ENCODE results near the gene KIFC1.
"Not testable (repeated sequence)": the region's sequence is repeated elsewhere in the genome, so short reads cannot be mapped to it uniquely, and the experiment has no call there.

The KIFC1 gene

GRCh38 chr6:33377171-33377570 lies 14.5 kb upstream of the KIFC1 start:
- no peak overlapping the region for H2BK12ac ChIP-seq (ENCODE audit: low read length in 2 of 2)
- no peaks in the 10 kb centered on the region for H3K9me3 ChIP-seq (ENCODE audit: control insufficient read depth, low read length)
- H3K79me1 ChIP-seq (replicated peaks; ENCODE audit: low read length, poor library complexity, severe bottlenecking) = no peaks in the 10 kb centered on the region
- WGBS = 97% methylated on average over 4 of the region's 4 CpGs
- H4K8ac ChIP-seq (ENCODE audit: low read length) = no peak overlapping the region
- H3K4me3 ChIP-seq (ENCODE audit: insufficient read depth in 1 of 2, low read depth in 1 of 2, low read length in 2 of 2) = peak overlapping the region in 1 of 2 experiments; percentile 64
- H3K36me3 ChIP-seq (ENCODE audit: control insufficient read depth in 1 of 2, insufficient read depth in 2 of 2, low read depth in 1 of 2, low read length in 2 of 2) = no peaks in the 10 kb centered on the region
- H3K4me1 ChIP-seq (ENCODE audit: control insufficient read depth, insufficient read depth, low read depth, low read length) = no peaks in the 10 kb centered on the region
- no peak overlapping the region for H2BK5ac ChIP-seq (ENCODE audit: low read depth, low read length, poor library complexity, severe bottlenecking)
- H2BK120ac ChIP-seq (ENCODE audit: low read depth, low read length) = no peak overlapping the region
- H3K27me3 ChIP-seq (ENCODE audit: control insufficient read depth in 1 of 2, insufficient read depth in 1 of 2, low read length in 2 of 2) = peaks cover 0 to 12% of the 10 kb centered on the region in 2 experiments
- H3K23ac ChIP-seq (ENCODE audit: low read length in 2 of 2) = no peak overlapping the region
- no peak for DNase-seq
- H3K4me2 ChIP-seq (ENCODE audit: low read length, poor library complexity, severe bottlenecking) = no peak overlapping the region
- no peak overlapping the region for H2BK15ac ChIP-seq (ENCODE audit: low read depth, poor library complexity, severe bottlenecking)
- no peak overlapping the region for H3K4ac ChIP-seq (ENCODE audit: low read depth in 1 of 2, low read length in 2 of 2)
- no peak overlapping the region for H2AFZ ChIP-seq (ENCODE audit: low read depth, low read length)
- no peak overlapping the region for H4K91ac ChIP-seq (ENCODE audit: low read length)
- H2AK5ac ChIP-seq (ENCODE audit: low read length, severe bottlenecking) = no peak overlapping the region
- H3K18ac ChIP-seq (ENCODE audit: low read depth in 1 of 2, low read length in 2 of 2) = no peak overlapping the region
- no peak overlapping the region for H3K27ac ChIP-seq (ENCODE audit: low read length, poor library complexity, severe bottlenecking)
- H3K9ac ChIP-seq (ENCODE audit: low read length) = peak overlapping the region; percentile 89
- H3K14ac ChIP-seq (ENCODE audit: low read length in 2 of 2) = no peak overlapping the region

GRCh38 chr6:33379184-33379583 lies 12.4 kb upstream of the KIFC1 start:
- DNase-seq = not testable (repeated sequence)

GRCh38 chr6:33380272-33380981 lies 11.2 kb upstream of the KIFC1 start:
- H2BK12ac ChIP-seq (ENCODE audit: low read length in 2 of 2) = no peak overlapping the region
- H4K91ac ChIP-seq (ENCODE audit: low read length) = peak overlapping the region; percentile 34
- H3K27ac ChIP-seq (ENCODE audit: low read length, poor library complexity, severe bottlenecking) = no peak overlapping the region
- no peak overlapping the region for H3K14ac ChIP-seq (ENCODE audit: low read length in 2 of 2)
- peaks cover 1% of the 10 kb centered on the region for H3K4me1 ChIP-seq (ENCODE audit: control insufficient read depth, insufficient read depth, low read depth, low read length)
- H3K4me3 ChIP-seq (ENCODE audit: insufficient read depth in 1 of 2, low read depth in 1 of 2, low read length in 2 of 2) = no peak overlapping the region
- H3K18ac ChIP-seq (ENCODE audit: low read depth in 1 of 2, low read length in 2 of 2) = no peak overlapping the region
- H3K36me3 ChIP-seq (ENCODE audit: control insufficient read depth in 1 of 2, insufficient read depth in 2 of 2, low read depth in 1 of 2, low read length in 2 of 2) = no peaks in the 10 kb centered on the region
- no peaks in the 10 kb centered on the region for H3K79me1 ChIP-seq (replicated peaks; ENCODE audit: low read length, poor library complexity, severe bottlenecking)
- no peak overlapping the region for H2AK5ac ChIP-seq (ENCODE audit: low read length, severe bottlenecking)
- H4K8ac ChIP-seq (ENCODE audit: low read length) = no peak overlapping the region
- no peak overlapping the region for H2AFZ ChIP-seq (ENCODE audit: low read depth, low read length)
- no peak overlapping the region for H3K4ac ChIP-seq (ENCODE audit: low read depth in 1 of 2, low read length in 2 of 2)
- WGBS = 91% methylated on average over 2 of the region's 2 CpGs
- no peak overlapping the region for H2BK120ac ChIP-seq (ENCODE audit: low read depth, low read length)
- H3K27me3 ChIP-seq (ENCODE audit: control insufficient read depth in 1 of 2, insufficient read depth in 1 of 2, low read length in 2 of 2) = peaks cover 0 to 7% of the 10 kb centered on the region in 2 experiments
- no peak for DNase-seq
- H3K9me3 ChIP-seq (ENCODE audit: control insufficient read depth, low read length) = no peaks in the 10 kb centered on the region
- H2BK5ac ChIP-seq (ENCODE audit: low read depth, low read length, poor library complexity, severe bottlenecking) = no peak overlapping the region
- no peak overlapping the region for H3K23ac ChIP-seq (ENCODE audit: low read length in 2 of 2)
- no peak overlapping the region for H3K9ac ChIP-seq (ENCODE audit: low read length)
- no peak overlapping the region for H3K4me2 ChIP-seq (ENCODE audit: low read length, poor library complexity, severe bottlenecking)
- no peak overlapping the region for H2BK15ac ChIP-seq (ENCODE audit: low read depth, poor library complexity, severe bottlenecking)

More at GRCh38 chr6:33379184-33379583, 12.4 kb upstream of the KIFC1 start:
- H3K4me3 ChIP-seq (ENCODE audit: insufficient read depth in 1 of 2, low read depth in 1 of 2, low read length in 2 of 2); H3K79me1 ChIP-seq (replicated peaks; ENCODE audit: low read length, poor library complexity, severe bottlenecking); H2AK5ac ChIP-seq (ENCODE audit: low read length, severe bottlenecking); H3K36me3 ChIP-seq (ENCODE audit: control insufficient read depth in 1 of 2, insufficient read depth in 2 of 2, low read depth in 1 of 2, low read length in 2 of 2); H3K9me3 ChIP-seq (ENCODE audit: control insufficient read depth, low read length); H3K4me2 ChIP-seq (ENCODE audit: low read length, poor library complexity, severe bottlenecking); H4K91ac ChIP-seq (ENCODE audit: low read length); H3K18ac ChIP-seq (ENCODE audit: low read depth in 1 of 2, low read length in 2 of 2); H3K4me1 ChIP-seq (ENCODE audit: control insufficient read depth, insufficient read depth, low read depth, low read length); H2AFZ ChIP-seq (ENCODE audit: low read depth, low read length); H3K23ac ChIP-seq (ENCODE audit: low read length in 2 of 2); H4K8ac ChIP-seq (ENCODE audit: low read length); H3K27me3 ChIP-seq (ENCODE audit: control insufficient read depth in 1 of 2, insufficient read depth in 1 of 2, low read length in 2 of 2); H3K27ac ChIP-seq (ENCODE audit: low read length, poor library complexity, severe bottlenecking); H3K14ac ChIP-seq (ENCODE audit: low read length in 2 of 2); H3K4ac ChIP-seq (ENCODE audit: low read depth in 1 of 2, low read length in 2 of 2); H2BK5ac ChIP-seq (ENCODE audit: low read depth, low read length, poor library complexity, severe bottlenecking); H2BK15ac ChIP-seq (ENCODE audit: low read depth, poor library complexity, severe bottlenecking); H3K9ac ChIP-seq (ENCODE audit: low read length); H2BK12ac ChIP-seq (ENCODE audit: low read length in 2 of 2); H2BK120ac ChIP-seq (ENCODE audit: low read depth, low read length): not testable (repeated sequence)
- WGBS = 87% methylated on average over 8 of the region's 10 CpGs

- 82% methylated on average over 10 of the region's 10 CpGs for WGBS
- no peak overlapping the region for H3K4ac ChIP-seq (ENCODE audit: low read depth in 1 of 2, low read length in 2 of 2)
- no peak overlapping the region for H2BK5ac ChIP-seq (ENCODE audit: low read depth, low read length, poor library complexity, severe bottlenecking)
Observed at GRCh38 chr6:33383427-33384185, 8.0 kb upstream of the KIFC1 start.

More at GRCh38 chr6:33383427-33384185, 8.0 kb upstream of the KIFC1 start:
- H3K4me2 ChIP-seq (ENCODE audit: low read length, poor library complexity, severe bottlenecking) = no peak overlapping the region
- no peak overlapping the region for H3K18ac ChIP-seq (ENCODE audit: low read depth in 1 of 2, low read length in 2 of 2)
- H2BK15ac ChIP-seq (ENCODE audit: low read depth, poor library complexity, severe bottlenecking) = no peak overlapping the region
- no peaks in the 10 kb centered on the region for H3K36me3 ChIP-seq (ENCODE audit: control insufficient read depth in 1 of 2, insufficient read depth in 2 of 2, low read depth in 1 of 2, low read length in 2 of 2)
- H3K27me3 ChIP-seq (ENCODE audit: control insufficient read depth in 1 of 2, insufficient read depth in 1 of 2, low read length in 2 of 2) = peaks cover 0 to 7% of the 10 kb centered on the region in 2 experiments
- no peaks in the 10 kb centered on the region for H3K79me1 ChIP-seq (replicated peaks; ENCODE audit: low read length, poor library complexity, severe bottlenecking)
- H3K14ac ChIP-seq (ENCODE audit: low read length in 2 of 2) = no peak overlapping the region
- H2AK5ac ChIP-seq (ENCODE audit: low read length, severe bottlenecking) = no peak overlapping the region
- no peak overlapping the region for H4K91ac ChIP-seq (ENCODE audit: low read length)
- no peak overlapping the region for H3K23ac ChIP-seq (ENCODE audit: low read length in 2 of 2)
- no peaks in the 10 kb centered on the region for H3K9me3 ChIP-seq (ENCODE audit: control insufficient read depth, low read length)
- no peak overlapping the region for H3K27ac ChIP-seq (ENCODE audit: low read length, poor library complexity, severe bottlenecking)
- no peak overlapping the region for H2BK120ac ChIP-seq (ENCODE audit: low read depth, low read length)
- peaks cover 1% of the 10 kb centered on the region for H3K4me1 ChIP-seq (ENCODE audit: control insufficient read depth, insufficient read depth, low read depth, low read length)
- H2BK12ac ChIP-seq (ENCODE audit: low read length in 2 of 2) = no peak overlapping the region
- DNase-seq = no peak
- no peak overlapping the region for H2AFZ ChIP-seq (ENCODE audit: low read depth, low read length)
- H3K9ac ChIP-seq (ENCODE audit: low read length) = no peak overlapping the region
- peak overlapping the region; percentile 29 for H4K8ac ChIP-seq (ENCODE audit: low read length)
- no peak overlapping the region for H3K4me3 ChIP-seq (ENCODE audit: insufficient read depth in 1 of 2, low read depth in 1 of 2, low read length in 2 of 2)

Data from mesenchymal stem cell (in vitro differentiated cells and primary cell).